T follicular helper cell (primary cell): Measurements from ENCODE around the gene GNB2.
"Not testable (repeated sequence)": the region's sequence is repeated elsewhere in the genome, so short reads cannot be mapped to it uniquely, and the experiment has no call there.

Experiments
- DNase-seq: peaks from one replicate; pipeline ENCODE4 v3.0.0-alpha.2; 2020; ENCODE audit warnings: low read depth

The GNB2 gene

GRCh38 chr7:100694098-100694745, 20.7 kb downstream of the GNB2 start, which contains the start of gene GIGYF1:
Gene GIGYF1 (minus strand): TSS chr7:100694250. CDS start chr7:100688238, 6,012 bp downstream.
- DNase-seq, result peak; percentile 65

GRCh38 chr7:100696123-100696521, 22.6 kb downstream of the GNB2 start:
- no peak for DNase-seq

- DNase-seq, result no peak
Measured at GRCh38 chr7:100699018-100699417, 25.5 kb downstream of the GNB2 start.

- not testable (repeated sequence) for DNase-seq
Measured at GRCh38 chr7:100701089-100701488, 27.5 kb downstream of the GNB2 start.

DNA sequence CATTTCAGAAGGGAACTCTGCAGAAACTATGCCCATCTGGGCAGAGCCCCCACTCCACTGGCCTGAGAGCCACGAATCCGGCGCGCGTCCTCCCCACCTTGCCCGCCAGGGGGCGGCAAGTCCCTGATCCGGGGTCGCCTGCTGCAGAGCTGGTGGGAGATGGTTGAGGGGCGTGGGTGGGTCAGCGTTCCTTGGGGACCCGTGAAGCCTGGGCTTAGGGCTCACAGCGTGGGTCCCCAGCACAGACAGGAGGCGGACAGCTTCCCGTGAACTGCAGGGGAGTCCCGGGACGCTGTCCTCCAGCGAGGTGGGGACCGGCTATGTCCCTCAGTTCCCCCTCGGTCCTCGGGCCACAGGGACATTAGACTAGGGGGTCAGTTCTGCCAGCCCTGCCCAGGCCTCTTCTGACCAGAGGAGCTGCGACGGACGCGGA, 31.8 kb downstream of the GNB2 start:
- DNase-seq, result peak; percentile 59

GRCh38 chr7:100705753-100706671, 32.5 kb downstream of the GNB2 start, which contains the start of gene POP7:
Gene POP7 (plus strand): TSS chr7:100706121. CDS start chr7:100706831, 710 bp downstream.
- DNase-seq, result peak; percentile 98

- no peak for DNase-seq
Measured at GRCh38 chr7:100706672-100707311, 33.3 kb downstream of the GNB2 start.

DNA sequence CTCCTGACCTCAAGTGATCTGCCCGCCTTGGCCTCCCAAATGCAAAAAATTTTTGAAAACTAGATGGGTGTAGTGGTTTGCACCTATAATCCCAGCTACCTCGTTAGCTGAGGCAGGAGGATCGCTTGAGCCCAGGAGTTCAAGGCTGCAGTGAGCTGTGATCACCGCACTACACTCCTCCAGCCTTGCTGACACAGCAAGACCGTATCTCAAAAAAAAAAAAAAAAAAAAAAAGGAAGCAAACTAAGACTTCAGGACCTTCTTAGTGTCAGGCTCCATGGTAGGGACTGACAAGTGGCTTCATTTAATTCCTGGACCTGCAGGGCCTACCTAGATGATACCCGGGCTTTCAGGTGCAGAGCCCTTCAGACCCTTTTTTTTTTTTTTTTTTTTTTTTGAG, 34.9 kb downstream of the GNB2 start:
- no peak for DNase-seq

DNA sequence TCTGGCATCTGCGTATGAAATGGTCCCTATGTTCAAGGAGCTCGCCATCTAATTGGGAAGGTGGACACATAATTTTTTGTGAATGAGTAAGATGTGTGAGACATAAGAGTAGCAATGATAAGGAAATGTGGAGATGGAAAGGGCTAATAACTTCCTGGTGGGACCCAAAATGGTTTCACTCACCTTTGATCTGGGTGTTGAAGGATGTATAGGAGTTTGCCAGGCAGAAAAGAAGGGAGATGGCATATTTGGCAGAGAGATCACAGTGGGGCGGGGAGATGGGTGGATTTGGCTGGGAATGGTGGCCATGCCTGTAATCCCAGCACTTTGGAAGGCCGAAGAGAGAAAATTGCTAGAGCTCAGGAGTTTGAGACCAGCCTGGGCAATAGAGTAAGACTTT, 36.9 kb downstream of the GNB2 start:
- DNase-seq, result no peak

DNA sequence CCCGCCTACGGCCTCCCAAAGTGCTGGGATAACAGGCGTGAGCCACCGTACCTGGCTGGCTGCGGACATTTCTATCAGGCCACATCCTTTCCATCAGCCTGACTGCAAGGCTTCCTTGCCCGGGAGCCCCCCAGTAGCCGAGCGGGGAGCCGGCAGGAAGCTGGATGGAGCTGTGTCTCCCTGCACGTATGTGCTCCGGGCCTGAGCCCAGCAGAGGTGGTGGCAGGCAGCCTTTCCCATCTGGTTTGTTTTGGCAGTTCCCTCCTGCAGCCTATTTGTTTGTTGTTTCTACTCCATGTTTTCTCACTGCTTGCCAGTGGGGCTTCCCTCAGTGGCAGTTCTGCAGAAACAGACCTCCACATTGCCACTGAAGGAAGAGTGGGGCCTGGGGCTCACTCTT, 37.8 kb downstream of the GNB2 start:
- DNase-seq, result no peak

GRCh38 chr7:100714725-100715124, 41.2 kb downstream of the GNB2 start:
- DNase-seq, result no peak

DNA sequence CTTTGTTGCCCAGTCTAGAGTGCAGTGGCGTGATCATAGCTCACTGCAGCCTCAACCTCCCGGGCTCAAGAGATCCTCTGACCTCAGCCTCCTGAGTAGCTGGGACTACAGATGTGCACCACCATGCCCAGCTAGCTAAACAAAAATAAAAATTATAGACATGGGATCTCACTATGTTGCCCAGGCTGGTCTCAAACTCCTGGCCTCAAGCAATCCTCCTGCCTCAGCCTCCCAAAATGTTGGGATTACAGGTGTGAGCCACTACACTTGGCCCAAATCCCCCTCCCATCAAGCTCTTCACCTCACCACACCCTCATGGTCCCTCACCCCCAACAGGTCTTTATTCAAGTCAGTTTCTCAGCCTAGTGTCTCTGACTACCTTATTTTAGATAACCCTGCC, 43.5 kb downstream of the GNB2 start:
- DNase-seq, result not testable (repeated sequence)

DNA sequence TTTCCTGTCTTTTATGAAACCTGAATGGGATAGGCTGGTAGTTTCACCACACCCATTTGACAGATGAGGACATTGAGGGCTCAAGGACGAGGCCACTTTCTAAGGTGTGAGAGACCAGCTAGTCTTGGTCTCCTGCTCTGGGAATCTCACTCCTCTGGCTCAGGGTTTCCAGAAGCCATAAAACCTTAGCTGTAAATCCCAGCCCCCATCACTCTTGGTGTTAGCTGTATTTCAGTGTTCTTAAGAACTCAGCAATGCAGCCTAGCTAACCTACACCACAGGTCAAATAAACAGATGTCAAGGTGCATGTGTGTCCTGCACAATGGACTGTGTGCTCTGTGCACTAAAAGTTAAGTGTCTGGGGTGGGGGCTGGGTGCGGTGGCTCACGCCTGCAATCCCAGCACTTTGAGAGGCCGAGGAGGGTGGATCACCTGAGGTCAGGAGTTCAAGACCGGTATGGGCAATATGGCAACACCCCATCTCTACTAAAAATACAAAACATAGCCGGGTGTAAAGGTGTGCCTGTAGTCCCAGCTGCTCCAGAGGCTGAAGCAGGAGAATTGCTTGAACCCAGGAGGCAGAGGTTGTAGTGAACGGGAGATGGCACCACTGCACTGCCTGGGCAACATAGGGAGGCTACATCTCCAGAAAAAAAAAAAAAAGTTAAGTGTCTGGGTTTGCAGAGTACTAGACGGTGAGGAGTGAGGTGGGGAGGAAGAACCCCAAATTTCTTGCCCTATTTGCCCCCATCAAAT, 46.2 kb downstream of the GNB2 start:
- DNase-seq, result no peak

GRCh38 chr7:100720279-100720670, 46.7 kb downstream of the GNB2 start, which contains the start of gene EPO:
Gene EPO (plus strand): TSS chr7:100720468. CDS start chr7:100720981, 513 bp downstream.
- no peak for DNase-seq

GRCh38 chr7:100720671-100721504, 47.3 kb downstream of the GNB2 start:
- DNase-seq, result no peak

DNA sequence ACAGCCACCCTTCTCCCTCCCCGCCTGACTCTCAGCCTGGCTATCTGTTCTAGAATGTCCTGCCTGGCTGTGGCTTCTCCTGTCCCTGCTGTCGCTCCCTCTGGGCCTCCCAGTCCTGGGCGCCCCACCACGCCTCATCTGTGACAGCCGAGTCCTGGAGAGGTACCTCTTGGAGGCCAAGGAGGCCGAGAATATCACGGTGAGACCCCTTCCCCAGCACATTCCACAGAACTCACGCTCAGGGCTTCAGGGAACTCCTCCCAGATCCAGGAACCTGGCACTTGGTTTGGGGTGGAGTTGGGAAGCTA, 47.9 kb downstream of the GNB2 start:
- no peak for DNase-seq

DNA sequence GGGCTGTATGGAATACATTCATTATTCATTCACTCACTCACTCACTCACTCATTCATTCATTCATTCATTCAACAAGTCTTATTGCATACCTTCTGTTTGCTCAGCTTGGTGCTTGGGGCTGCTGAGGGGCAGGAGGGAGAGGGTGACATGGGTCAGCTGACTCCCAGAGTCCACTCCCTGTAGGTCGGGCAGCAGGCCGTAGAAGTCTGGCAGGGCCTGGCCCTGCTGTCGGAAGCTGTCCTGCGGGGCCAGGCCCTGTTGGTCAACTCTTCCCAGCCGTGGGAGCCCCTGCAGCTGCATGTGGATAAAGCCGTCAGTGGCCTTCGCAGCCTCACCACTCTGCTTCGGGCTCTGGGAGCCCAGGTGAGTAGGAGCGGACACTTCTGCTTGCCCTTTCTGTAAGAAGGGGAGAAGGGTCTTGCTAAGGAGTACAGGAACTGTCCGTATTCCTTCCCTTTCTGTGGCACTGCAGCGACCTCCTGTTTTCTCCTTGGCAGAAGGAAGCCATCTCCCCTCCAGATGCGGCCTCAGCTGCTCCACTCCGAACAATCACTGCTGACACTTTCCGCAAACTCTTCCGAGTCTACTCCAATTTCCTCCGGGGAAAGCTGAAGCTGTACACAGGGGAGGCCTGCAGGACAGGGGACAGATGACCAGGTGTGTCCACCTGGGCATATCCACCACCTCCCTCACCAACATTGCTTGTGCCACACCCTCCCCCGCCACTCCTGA, 49.1 kb downstream of the GNB2 start:
- DNase-seq, result no peak

GRCh38 chr7:100723732-100724275, 50.3 kb downstream of the GNB2 start:
- no peak for DNase-seq

- DNase-seq, result not testable (repeated sequence)
Measured at GRCh38 chr7:100724364-100724763, 50.8 kb downstream of the GNB2 start.
